ENCODE measurements around the gene ITIH4.

The ITIH4 gene

DNA sequence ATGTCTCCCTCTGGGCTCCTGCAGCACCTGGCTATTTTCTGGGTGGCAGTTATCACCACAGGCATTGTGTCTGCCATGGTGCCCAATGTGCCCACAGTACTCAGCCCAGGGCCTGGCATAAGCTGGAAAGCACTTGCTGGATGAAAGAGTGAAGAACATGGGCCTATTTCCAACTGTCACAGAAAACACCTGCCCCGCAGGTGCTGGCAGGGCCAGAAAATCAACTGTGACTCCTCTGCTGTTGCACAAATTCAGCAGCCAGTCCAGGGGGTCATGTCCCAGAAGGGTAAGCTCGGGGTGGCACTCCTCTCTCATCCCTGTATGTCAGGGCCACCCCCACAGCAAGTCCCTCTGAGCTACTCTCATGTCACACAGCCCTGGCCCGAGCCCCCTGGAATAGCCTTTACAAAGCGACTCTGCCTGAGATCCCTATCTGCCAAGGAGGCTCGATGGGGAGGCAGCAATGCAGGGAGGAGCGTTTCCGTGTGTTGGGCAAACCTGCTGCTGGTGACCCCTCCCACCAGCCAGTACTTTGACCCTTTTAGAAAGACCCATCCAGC, 18.9 kb downstream of the ITIH4 start:
- no peak for TF ChIP-seq GATA3 (IDR thresholded peaks at IDR 0.05; ENCODE audit: low read depth, low read length)
- no peak for TF ChIP-seq GATA2 (IDR thresholded peaks at IDR 0.05; ENCODE audit: low read depth, low read length)

DNA sequence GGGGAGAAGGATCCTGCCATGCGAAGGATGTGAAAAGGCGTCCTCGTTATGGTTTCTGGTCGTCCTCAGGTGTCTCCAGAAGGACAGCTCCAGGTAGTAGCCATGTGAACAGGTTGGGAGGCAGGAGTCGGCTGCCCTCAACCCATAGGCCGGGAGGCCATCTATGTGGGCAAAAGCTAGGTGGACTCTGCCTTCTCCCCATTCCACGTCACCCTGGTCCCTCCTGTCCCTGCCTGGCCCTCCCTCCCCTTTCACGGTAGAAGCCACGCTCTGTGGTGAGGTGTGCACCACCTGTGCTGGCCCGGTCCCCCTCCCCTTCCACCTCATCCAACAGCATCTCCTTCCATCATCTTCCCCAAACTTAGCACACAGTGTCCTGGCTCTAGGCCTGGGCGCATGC, 19.5 kb downstream of the ITIH4 start:
- TF ChIP-seq GATA2 (IDR thresholded peaks at IDR 0.05; ENCODE audit: low read depth, low read length), result no peak
- TF ChIP-seq GATA3 (IDR thresholded peaks at IDR 0.05; ENCODE audit: low read depth, low read length), result no peak

DNA sequence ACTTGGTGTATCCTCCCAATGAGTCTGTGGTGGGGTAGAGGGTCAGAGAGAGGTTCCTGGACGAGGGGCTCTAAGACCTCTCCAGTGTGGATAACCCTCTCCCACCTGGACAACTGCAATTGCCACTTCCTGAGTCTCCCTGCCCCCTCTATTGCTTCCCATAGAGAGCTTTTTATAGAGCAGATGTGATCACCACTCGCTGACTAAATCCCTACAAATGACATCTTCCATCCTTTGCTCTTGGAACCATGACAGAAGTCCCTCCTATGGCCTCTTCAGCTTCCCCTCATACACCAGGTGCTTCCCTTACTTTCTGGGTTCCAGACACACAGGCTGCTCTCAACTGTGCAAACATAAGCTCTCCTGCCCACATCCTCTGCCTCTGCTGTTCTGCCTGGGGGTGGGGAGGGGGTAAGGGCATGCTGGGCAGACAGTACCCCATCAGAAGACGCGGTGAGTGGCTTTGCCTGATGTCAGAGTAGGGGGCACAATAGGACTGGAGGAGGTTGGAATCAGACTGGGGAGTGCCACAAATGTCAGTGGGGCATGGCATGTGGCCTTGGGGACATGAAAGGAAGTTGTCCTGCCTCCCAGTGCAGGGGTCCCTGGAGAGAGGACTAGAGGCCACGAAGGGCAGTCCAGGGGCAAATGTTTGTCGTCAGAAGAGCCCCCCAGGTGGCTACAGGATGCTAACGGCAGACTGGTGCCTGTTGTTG, 20.7 kb downstream of the ITIH4 start:
- TF ChIP-seq GATA3 (IDR thresholded peaks at IDR 0.05; ENCODE audit: low read depth, low read length), result no peak
- no peak for TF ChIP-seq GATA2 (IDR thresholded peaks at IDR 0.05; ENCODE audit: low read depth, low read length)

DNA sequence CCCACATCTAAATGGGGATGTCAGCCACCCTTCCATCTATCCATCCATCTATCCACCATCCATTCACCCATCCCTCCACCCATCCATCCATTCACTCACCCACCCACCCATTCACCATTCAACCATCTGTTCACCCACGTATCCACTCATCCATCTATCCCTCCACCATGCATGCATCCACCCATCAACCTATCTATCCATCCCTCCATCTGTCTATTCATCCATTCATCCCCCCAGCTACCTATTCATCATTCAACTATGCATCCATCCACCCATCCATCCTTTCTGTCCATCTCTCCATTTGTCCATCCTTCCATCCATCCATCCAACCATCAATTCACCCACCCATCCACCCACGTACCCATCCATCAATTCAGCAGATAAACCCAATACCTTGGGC, 21.3 kb downstream of the ITIH4 start:
- TF ChIP-seq GATA3 (IDR thresholded peaks at IDR 0.05; ENCODE audit: low read depth, low read length), result no peak
- no peak for TF ChIP-seq GATA2 (IDR thresholded peaks at IDR 0.05; ENCODE audit: low read depth, low read length)

DNA sequence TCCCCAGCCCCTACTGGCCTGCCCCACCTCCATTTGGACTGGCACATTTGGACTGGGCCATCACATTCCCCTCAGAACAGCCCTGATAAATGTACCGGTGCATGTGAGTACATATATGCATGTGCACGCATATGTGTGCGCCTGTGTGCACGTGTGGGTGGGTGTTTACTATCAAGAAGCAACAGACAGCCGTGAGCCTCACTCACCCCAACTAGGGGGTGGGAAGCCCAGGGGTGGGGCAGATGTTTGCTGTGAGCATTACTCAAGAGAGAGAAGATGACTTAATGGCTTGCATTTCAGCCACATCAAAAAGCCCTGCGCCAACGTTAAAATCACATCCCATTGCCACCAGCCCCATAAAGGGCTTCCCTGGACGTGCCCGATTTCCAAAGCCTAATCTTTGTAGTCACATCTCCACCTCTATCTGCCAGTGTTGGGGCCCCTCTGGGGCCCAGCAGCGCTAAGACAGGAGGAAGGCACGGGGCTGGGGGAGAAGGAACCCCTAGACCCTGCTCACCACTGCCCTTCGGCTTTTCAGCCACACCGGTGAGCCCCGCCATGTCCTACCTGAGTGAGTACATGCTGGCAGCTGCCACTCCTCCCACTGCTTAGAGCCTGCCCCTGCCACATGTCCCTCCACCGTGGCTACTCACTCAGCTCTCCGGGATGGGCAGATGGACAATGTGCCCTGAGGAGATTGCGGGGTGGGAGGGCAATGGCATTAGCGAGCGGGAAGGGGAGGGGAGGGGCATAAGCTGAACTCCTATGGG, 25.0 kb downstream of the ITIH4 start:
- no peak for TF ChIP-seq GATA2 (IDR thresholded peaks at IDR 0.05; ENCODE audit: low read depth, low read length)
- TF ChIP-seq GATA3 (IDR thresholded peaks at IDR 0.05; ENCODE audit: low read depth, low read length), result no peak

DNA sequence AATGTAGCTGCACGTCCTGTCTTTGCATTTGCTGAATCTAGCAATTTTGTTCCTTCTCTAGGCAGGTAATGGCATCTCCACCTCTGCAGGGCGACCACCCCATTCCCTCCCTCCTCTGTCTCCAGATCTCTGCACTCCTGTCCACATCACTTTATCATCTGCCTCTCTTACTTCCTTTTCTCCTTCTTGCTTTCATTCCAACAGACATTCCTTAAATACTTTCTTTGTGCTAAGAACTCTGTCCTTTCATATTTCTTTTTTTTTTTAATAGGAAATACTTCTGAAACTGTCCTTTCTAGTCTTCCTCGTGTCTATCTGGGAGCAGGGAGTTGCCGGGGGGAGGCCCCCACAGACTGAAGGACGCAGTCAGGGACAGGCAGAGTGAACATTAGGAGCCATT, 28.6 kb downstream of the ITIH4 start:
- no peak for TF ChIP-seq GATA3 (IDR thresholded peaks at IDR 0.05; ENCODE audit: low read depth, low read length)
- TF ChIP-seq GATA2 (IDR thresholded peaks at IDR 0.05; ENCODE audit: low read depth, low read length), result no peak

DNA sequence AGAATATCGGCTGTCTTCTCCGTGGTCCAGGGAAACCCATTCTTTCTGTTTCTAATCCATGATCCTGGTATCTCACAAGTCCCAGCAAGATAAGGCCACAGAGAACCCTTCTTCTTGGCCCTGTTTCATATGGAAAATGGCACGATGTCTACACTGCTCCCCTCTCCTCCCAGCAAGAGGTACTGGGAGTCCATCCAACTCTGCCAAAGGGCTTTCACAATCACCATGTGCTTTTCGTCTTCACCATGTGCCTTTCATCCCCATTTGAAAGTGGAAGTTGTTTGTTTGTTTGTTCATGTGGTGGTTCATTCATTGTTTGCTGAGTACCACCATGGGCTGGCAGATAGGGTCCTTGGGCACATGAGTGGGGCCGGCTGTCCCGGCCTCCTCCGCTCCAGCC, 30.4 kb downstream of the ITIH4 start:
- TF ChIP-seq GATA2 (IDR thresholded peaks at IDR 0.05; ENCODE audit: low read depth, low read length) (no peak), GATA3 (IDR thresholded peaks at IDR 0.05; ENCODE audit: low read depth, low read length) (no peak)

DNA sequence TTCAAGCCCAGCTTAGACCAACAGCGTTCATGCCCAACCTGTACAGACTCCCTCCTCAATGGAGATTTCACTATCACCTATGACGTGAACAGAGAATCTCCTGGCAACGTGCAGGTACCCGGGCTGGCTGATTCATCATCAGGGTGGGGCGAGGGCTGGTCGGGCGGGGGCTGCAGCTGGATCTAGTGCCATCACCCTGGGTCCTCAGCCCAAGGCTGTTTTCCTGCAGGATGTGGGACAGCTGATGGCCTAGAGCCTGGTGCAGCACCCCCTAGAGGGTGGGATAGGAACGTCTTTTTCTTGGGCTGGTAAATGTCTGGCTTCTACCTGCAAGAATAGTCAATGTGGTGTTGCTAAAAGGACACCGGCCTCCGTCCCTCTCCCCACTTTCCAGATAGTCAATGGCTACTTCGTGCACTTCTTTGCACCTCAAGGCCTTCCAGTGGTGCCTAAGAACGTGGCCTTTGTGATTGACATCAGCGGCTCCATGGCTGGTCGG, 31.4 kb downstream of the ITIH4 start:
- TF ChIP-seq GATA2 (IDR thresholded peaks at IDR 0.05; ENCODE audit: low read depth, low read length), result no peak
- TF ChIP-seq GATA3 (IDR thresholded peaks at IDR 0.05; ENCODE audit: low read depth, low read length), result no peak

DNA sequence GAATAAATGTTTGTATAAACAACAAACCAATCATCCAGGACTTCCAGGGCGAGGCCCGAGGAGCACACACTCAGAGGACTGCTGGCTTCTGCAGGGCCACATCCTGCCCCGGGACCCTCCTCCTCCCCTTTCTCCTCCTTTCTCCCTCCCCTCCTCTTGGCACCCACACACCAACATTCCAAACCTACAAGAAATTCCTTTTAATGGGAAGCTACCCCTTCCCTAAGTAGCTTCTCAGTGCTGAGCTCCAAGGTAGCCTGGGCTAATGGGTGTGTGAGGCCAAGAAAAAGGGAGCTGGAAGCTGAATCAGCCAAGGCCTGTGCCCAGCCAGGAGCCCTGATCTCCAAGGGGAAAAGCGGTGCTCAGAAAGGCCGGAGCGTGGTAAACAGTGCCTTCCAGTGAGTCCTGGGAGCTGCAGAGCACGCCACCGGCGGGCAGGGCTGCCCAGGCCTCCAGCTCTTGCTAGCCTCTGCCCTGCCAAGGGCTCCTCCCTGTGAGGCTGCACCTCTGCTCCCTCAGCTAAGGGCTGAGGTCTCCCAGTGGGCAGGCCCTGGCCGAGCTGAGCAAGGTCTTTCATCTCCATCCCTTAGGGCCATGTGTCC, 32.0 kb downstream of the ITIH4 start:
- TF ChIP-seq GATA2 (IDR thresholded peaks at IDR 0.05; ENCODE audit: low read depth, low read length) (no peak), GATA3 (IDR thresholded peaks at IDR 0.05; ENCODE audit: low read depth, low read length) (no peak)

DNA sequence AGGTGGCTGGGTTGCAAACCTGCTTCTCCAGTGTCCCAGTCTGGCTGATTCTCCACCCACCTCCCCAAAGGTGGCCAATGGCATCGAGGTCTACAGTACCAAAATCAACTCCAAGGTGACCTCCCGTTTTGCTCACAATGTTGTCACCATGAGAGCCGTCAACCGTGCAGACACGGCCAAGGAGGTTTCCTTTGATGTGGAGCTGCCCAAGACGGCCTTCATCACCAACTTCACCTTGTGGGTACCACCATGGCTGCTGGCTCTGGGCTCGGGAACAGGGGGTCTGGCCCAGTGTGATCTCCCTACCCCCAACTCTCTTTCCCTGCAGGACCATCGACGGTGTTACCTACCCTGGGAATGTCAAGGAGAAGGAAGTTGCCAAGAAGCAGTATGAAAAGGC, 34.1 kb downstream of the ITIH4 start:
- TF ChIP-seq GATA2 (IDR thresholded peaks at IDR 0.05; ENCODE audit: low read depth, low read length) (no peak), GATA3 (IDR thresholded peaks at IDR 0.05; ENCODE audit: low read depth, low read length) (no peak)

DNA sequence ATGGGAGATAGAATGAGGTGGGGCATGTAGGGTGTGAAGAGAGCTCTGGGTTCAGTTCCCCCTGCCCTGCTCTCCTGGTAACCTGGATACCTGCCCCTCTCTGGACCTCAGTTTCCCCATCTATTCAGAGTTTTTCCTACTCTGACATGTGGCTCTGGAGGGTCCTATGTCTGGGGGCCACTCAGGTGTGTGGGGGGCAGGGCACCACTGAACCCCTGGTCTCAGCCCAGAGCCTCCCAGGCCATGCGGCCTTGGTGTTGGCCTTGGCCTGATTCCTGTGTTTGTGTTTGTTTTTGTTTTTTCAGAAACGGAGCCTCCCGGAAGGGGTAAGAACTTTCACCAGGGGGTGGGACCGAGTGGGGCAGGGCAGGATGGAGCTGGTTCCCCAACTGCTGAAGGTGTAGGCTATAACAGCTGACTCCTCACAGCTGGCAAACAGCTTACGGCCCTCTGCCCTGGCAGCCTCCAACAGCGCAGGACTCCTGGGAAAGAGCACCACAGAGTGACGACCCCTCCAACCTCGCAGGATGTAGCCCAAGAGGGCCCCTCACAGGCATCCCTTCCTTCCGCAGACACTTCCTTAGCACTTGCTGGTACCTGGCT, 35.1 kb downstream of the ITIH4 start:
- TF ChIP-seq GATA2 (IDR thresholded peaks at IDR 0.05; ENCODE audit: low read depth, low read length), result no peak
- TF ChIP-seq GATA3 (IDR thresholded peaks at IDR 0.05; ENCODE audit: low read depth, low read length), result no peak

DNA sequence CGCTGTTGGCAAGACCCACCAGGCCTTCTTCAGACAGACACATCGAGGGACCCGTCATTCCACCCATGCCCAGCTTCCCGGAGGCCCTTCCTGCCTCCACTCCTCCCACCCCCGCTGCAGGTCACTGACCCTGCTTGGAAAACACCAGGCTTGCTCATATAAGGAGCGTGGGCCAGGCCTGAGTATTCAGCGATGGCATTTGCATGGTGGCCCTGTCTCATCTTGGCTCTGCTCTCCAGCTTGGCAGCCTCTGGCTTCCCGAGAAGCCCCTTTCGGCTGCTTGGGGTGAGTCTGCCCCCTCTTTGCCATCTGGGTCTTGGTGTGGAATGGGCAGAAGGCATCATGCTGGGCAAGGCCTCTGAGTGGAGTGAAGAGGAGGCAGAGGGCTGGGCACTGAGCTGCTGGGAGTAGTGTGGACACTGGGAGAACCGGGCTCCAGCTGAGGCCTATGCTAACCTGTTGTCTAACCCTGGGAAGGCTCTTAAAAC, 35.8 kb downstream of the ITIH4 start, which contains the start of gene ITIH3:
Gene ITIH3 (plus strand): TSS at position 185 of the 488 bp plus-strand sequence. CDS start 8 bp downstream, at position 193.
- TF ChIP-seq GATA2 (IDR thresholded peaks at IDR 0.05; ENCODE audit: low read depth, low read length) (no peak), GATA3 (IDR thresholded peaks at IDR 0.05; ENCODE audit: low read depth, low read length) (no peak)

DNA sequence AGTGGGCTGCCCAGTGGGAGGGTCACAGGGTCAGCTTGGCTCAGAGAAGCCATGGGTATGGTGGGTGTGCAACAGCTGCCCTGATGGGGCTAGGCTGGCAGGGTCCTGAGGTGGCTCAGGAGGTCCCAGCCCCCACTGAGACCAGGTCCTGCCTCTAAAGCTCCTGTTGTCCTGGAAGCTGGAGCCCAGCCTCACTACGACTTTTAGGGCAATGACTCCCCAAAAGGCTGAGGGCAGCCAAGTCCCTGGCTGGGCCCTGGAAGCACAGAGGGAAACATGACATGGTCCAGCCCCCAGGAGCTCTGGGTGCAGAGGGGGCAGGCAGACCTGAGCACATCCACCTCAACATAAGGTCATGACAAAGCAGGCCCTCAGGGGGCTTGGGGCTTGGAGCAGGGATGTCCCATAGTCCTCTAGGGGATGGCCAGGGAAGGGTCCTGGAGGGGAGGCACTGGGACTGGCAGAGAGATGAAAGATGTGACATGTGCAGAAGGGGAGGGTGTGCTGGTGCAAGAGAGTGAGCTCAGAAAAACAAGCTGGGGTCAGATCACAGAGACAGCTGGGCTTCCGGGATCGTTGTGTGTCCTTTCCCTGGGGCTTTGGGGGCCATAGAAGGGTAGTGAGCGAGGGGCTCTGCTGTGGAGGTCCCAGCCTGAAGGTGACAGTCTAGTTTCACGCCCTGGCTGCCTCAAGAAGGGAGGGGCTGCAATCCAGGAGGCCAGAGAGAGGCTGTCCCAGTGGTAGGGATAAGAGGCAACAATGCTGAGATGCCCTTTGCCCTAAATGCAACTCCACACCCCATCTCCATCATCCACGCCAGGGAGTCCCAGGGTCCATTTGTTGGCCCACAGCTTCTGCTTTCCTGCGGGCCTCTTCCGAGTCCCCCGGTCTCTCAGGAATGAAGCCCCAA, 36.5 kb downstream of the ITIH4 start:
- TF ChIP-seq GATA2 (IDR thresholded peaks at IDR 0.05; ENCODE audit: low read depth, low read length) (no peak), GATA3 (IDR thresholded peaks at IDR 0.05; ENCODE audit: low read depth, low read length) (no peak)

All from SH-SY5Y (cell line).